Measurements from ENCODE around the gene VARS2.

The VARS2 gene

GRCh38 chr6:30884521-30885480 lies 29.2 kb upstream of the VARS2 start:
- DNase-seq, result peak in 3 of 5 donors; percentile 22 to 33 (median 27)

GRCh38 chr6:30885481-30885998 lies 28.5 kb upstream of the VARS2 start:
- DNase-seq, result no peak

GRCh38 chr6:30885999-30886896 lies 27.8 kb upstream of the VARS2 start:
- no peak for DNase-seq

- no peak for DNase-seq
These were observed 27.2 kb upstream of the VARS2 start for GRCh38 chr6:30886897-30887255.

GRCh38 chr6:30887901-30888815 lies 25.9 kb upstream of the VARS2 start:
- no peak for DNase-seq

- DNase-seq, result no peak
These were observed 25.1 kb upstream of the VARS2 start for GRCh38 chr6:30888816-30889495.

- no peak for DNase-seq
These were observed 24.5 kb upstream of the VARS2 start for GRCh38 chr6:30889496-30889885.

- DNase-seq, result no peak
These were observed 24.0 kb upstream of the VARS2 start for GRCh38 chr6:30889921-30890645.

GRCh38 chr6:30890646-30891449 lies 23.2 kb upstream of the VARS2 start:
- no peak for DNase-seq

- no peak for DNase-seq
These were observed 22.7 kb upstream of the VARS2 start for GRCh38 chr6:30891450-30891723.

- DNase-seq, result no peak
These were observed 22.1 kb upstream of the VARS2 start for GRCh38 chr6:30891816-30892538.

GRCh38 chr6:30893001-30893591 lies 20.9 kb upstream of the VARS2 start:
- no peak for DNase-seq

GRCh38 chr6:30893666-30894065 lies 20.4 kb upstream of the VARS2 start:
- DNase-seq, result no peak

- no peak for DNase-seq
These were observed 19.7 kb upstream of the VARS2 start for GRCh38 chr6:30894381-30894780.

GRCh38 chr6:30894935-30895334 lies 19.1 kb upstream of the VARS2 start:
- no peak for DNase-seq

GRCh38 chr6:30895343-30895742 lies 18.7 kb upstream of the VARS2 start:
- no peak for DNase-seq

- no peak for DNase-seq
These were observed 17.5 kb upstream of the VARS2 start for GRCh38 chr6:30896541-30896940.

- no peak for DNase-seq
These were observed 16.2 kb upstream of the VARS2 start for GRCh38 chr6:30897882-30898281.

GRCh38 chr6:30898750-30899360 lies 15.2 kb upstream of the VARS2 start:
- DNase-seq, result no peak

Data from T-helper 1 cell (primary cell).